ENCODE data around the gene RNF10.

Gene RNF10

GRCh38 chr12:120534703-120535655 lies 823 bp downstream of the RNF10 start:
- TF ChIP-seq CTCF (IDR thresholded peaks at IDR 0.05; ENCODE audit: low read depth, low read length, missing control alignments), result peak; percentile 16
- H3K36me3 ChIP-seq (replicated peaks), result no peaks in the 10 kb centered on the region
- peak; percentile 77 for DNase-seq
- no peaks in the 10 kb centered on the region for H3K27me3 ChIP-seq (replicated peaks)
- peak overlapping the region; percentile 89 for H3K4me3 ChIP-seq (ENCODE audit: low read depth, low read length)
- in situ Hi-C loops (cut with HindIII; ENCODE audit: low pct_ligation_motif_present, low sequenced_read_pairs), result no loop called here
- peak overlapping the region; percentile 77 for H3K27ac ChIP-seq

- Histone ChIP-seq H3K27me3 (replicated peaks) (no peaks in the 10 kb centered on the region), H3K27ac (no peak overlapping the region), H3K36me3 (replicated peaks) (no peaks in the 10 kb centered on the region), H3K4me3 (ENCODE audit: low read depth, low read length) (peak overlapping the region; percentile 89)
- in situ Hi-C loops (cut with HindIII; ENCODE audit: low pct_ligation_motif_present, low sequenced_read_pairs), result no loop called here
- TF ChIP-seq CTCF (IDR thresholded peaks at IDR 0.05; ENCODE audit: low read depth, low read length, missing control alignments), result no peak
- DNase-seq, result no peak
Measured at GRCh38 chr12:120536064-120536791, 2.1 kb downstream of the RNF10 start.

GRCh38 chr12:120537856-120538220 lies 3.7 kb downstream of the RNF10 start:
- no peak overlapping the region for H3K27ac ChIP-seq
- TF ChIP-seq CTCF (IDR thresholded peaks at IDR 0.05; ENCODE audit: low read depth, low read length, missing control alignments), result no peak
- in situ Hi-C loops (cut with HindIII; ENCODE audit: low pct_ligation_motif_present, low sequenced_read_pairs), result no loop called here
- H3K27me3 ChIP-seq (replicated peaks), result no peaks in the 10 kb centered on the region
- no peaks in the 10 kb centered on the region for H3K36me3 ChIP-seq (replicated peaks)
- no peak overlapping the region for H3K4me3 ChIP-seq (ENCODE audit: low read depth, low read length)
- DNase-seq, result no peak

- no peak for TF ChIP-seq CTCF (IDR thresholded peaks at IDR 0.05; ENCODE audit: low read depth, low read length, missing control alignments)
- no peaks in the 10 kb centered on the region for H3K27me3 ChIP-seq (replicated peaks)
- no peaks in the 10 kb centered on the region for H3K36me3 ChIP-seq (replicated peaks)
- no peak overlapping the region for H3K4me3 ChIP-seq (ENCODE audit: low read depth, low read length)
- DNase-seq, result peak; percentile 38
- in situ Hi-C loops (cut with HindIII; ENCODE audit: low pct_ligation_motif_present, low sequenced_read_pairs), result no loop called here
- H3K27ac ChIP-seq, result no peak overlapping the region
Measured at GRCh38 chr12:120538281-120539156, 4.4 kb downstream of the RNF10 start.

- no peak for TF ChIP-seq CTCF (IDR thresholded peaks at IDR 0.05; ENCODE audit: low read depth, low read length, missing control alignments)
- in situ Hi-C loops (cut with HindIII; ENCODE audit: low pct_ligation_motif_present, low sequenced_read_pairs), result no loop called here
- Histone ChIP-seq H3K27ac (no peak overlapping the region), H3K36me3 (replicated peaks) (no peaks in the 10 kb centered on the region), H3K4me3 (ENCODE audit: low read depth, low read length) (no peak overlapping the region), H3K27me3 (replicated peaks) (no peaks in the 10 kb centered on the region)
- DNase-seq, result no peak
Measured at GRCh38 chr12:120539303-120539702, 5.1 kb downstream of the RNF10 start.

Measured in brain microvascular endothelial cell (primary cell).